BJ (cell line): ENCODE results near the gene AP3D1. TPM values are rescaled to one million over a fixed set of nuclear protein-coding genes. Genes with fewer than 3 reads are reported as not detected.

Experiments used
- CTCF ChIA-PET: fragments of 350-600 bp; formaldehyde crosslinking; extraction: SDS; loops from one replicate; lab custom pipeline; 2021; ENCODE audit warnings: antibody characterized with exemption, inconsistent platforms; lab: Yijun Ruan, JAX
- POLR2A ChIA-PET: fragments of 300-600 bp; sonication (Branson Sonifier 250); formaldehyde crosslinking; extraction: SDS; loops from one replicate; lab custom pipeline; 2021; ENCODE audit warnings: antibody characterized with exemption; lab: Charles Lee
- DNase-seq: peaks from one replicate; pipeline ENCODE4 v3.0.0-alpha.2; 2011; ENCODE audit warnings: low read depth
- H3K27me3 ChIP-seq: 2 replicates; pipeline ENCODE4 v1.6.0; 2011; ENCODE audit warnings: low read length; ENCODE audit not compliant: control insufficient read depth, insufficient read depth
- H3K36me3 ChIP-seq: 2 replicates; pipeline ENCODE4 v1.5.1; 2011; ENCODE audit warnings: low read length; ENCODE audit not compliant: control insufficient read depth, insufficient read depth
- H3K4me3 ChIP-seq: 2 replicates; pipeline ENCODE4 v1.5.1; 2011; ENCODE audit warnings: low read depth, mild to moderate bottlenecking, control low read depth, low read length
- CTCF ChIP-seq: IDR thresholded peaks from 2 replicates; pipeline ENCODE4 v1.5.1; 2011; ENCODE audit warnings: low read depth, mild to moderate bottlenecking, control low read depth, inconsistent platforms, low read length, moderate library complexity; ENCODE audit not compliant: insufficient read depth
- polyA plus RNA-seq: library from polyadenylated mRNA; depleted of rRNA; stranded (reverse); fragments of >200 nt; gene quantifications from 2 replicates; pipeline ENCODE4 v1.2.3, GENCODE V29; 2011

Gene AP3D1
- polyA plus RNA-seq, 1 experiment = 122 TPM

DNA sequence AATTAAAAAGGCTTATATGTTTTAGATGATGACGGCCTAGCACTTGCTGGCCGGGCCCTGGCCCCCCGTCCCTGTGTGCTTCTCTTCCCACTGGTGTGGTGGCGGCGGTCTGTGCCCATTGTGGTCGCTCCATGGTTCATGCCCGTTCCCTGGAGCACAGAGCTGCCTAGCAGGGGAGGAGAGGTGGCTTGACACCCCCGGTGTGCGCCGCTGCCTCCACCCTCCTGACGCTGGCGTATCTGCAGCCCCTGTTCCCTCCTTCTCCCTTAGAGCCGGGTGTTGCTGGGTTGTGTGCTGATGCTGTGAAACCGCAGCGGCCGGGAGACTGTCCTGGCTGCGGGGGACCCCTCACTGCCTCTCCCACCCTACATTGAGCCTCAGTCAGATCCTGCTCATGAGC is 41.5 kb upstream of the AP3D1 start:
- CTCF ChIA-PET = no interaction called here
- POLR2A ChIA-PET = no interaction called here
- Histone ChIP-seq H3K36me3 (peaks cover 47% of the 10 kb centered on the region), H3K27me3 (no peaks in the 10 kb centered on the region), H3K4me3 (no peak overlapping the region)
- TF ChIP-seq CTCF = no peak
- DNase-seq = no peak

DNA sequence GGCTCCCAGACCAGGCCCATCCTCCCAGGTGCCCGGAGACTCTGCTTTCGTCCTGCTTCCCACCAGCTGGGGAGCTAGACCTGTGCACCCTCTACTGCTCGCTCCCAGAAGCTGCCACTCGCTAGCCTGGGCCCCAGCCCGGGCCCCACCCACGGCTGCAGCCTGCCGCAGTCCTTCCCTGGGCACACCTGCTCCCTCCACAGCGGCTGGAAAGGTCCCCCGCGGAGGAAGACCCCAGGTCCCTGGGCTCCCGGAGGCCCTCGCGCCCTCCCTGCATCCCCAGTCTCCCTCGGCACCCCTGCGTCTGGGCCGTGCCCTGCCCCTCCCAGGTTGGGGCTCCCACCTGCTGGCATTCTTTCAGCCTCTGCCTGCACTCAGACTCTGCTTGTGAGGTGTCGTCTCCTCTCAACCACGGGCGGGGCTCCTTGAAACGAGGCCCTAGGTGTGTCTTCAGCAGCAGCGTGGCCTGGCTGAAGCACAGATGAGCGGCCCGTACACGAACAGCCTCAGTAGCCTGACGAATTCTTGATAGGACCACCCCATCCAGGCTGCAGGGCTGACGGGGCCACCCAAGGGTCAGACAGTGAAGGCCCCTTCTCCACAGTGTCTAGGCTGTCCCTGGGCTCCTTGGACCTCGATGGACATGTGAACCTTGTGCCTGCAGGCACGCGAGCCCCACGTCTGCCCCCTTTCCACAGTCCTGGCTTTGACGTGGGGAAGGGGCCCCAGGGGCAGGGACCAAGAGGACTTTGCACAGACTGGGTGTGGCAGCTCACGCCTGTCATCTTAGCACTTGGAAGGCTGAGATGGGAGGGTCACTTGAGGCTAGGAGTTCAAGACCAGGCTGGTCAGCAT is 40.3 kb upstream of the AP3D1 start:
- ChIA-PET POLR2A (no interaction called here), CTCF (no interaction called here)
- no peak for TF ChIP-seq CTCF
- no peak for DNase-seq
- peaks cover 44% of the 10 kb centered on the region for H3K36me3 ChIP-seq
- H3K27me3 ChIP-seq = no peaks in the 10 kb centered on the region
- no peak overlapping the region for H3K4me3 ChIP-seq

GRCh38 chr19:2190848-2191455 is 39.6 kb upstream of the AP3D1 start:
- ChIA-PET CTCF (no interaction called here), POLR2A (no interaction called here)
- no peak overlapping the region for H3K4me3 ChIP-seq
- H3K36me3 ChIP-seq = peaks cover 41% of the 10 kb centered on the region
- no peak for TF ChIP-seq CTCF
- H3K27me3 ChIP-seq = no peaks in the 10 kb centered on the region
- DNase-seq = no peak

DNA sequence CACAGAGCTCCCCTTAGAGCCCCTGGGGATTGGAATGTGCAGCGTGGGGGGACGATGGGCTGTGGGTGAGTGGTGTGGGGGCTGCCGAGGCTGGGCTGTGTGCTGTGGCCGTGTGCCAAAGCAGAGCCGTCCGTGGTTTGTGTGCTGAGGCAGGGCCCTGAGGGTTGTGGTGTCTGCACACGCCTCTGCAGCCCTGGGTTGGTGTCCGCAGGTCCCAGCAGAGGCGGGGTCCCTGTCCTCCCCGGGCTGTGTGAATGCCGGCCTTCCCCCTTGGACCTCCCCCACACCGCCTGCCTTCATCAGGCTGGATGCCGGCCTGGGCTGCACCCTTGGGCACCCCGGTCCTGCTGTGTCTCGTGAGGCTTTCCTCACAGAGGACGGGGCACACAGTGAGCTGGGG is 38.5 kb upstream of the AP3D1 start:
- ChIA-PET CTCF (no interaction called here), POLR2A (no interaction called here)
- DNase-seq = no peak
- peaks cover 32% of the 10 kb centered on the region for H3K36me3 ChIP-seq
- no peak overlapping the region for H3K4me3 ChIP-seq
- no peak for TF ChIP-seq CTCF
- H3K27me3 ChIP-seq = no peaks in the 10 kb centered on the region

GRCh38 chr19:2188708-2189385 is 37.5 kb upstream of the AP3D1 start:
- Histone ChIP-seq H3K4me3 (no peak overlapping the region), H3K36me3 (peaks cover 28% of the 10 kb centered on the region), H3K27me3 (no peaks in the 10 kb centered on the region)
- CTCF ChIA-PET = no interaction called here
- DNase-seq = no peak
- TF ChIP-seq CTCF = no peak
- POLR2A ChIA-PET = no interaction called here
